Fibroblast of villous mesenchyme (primary cell): ENCODE results near the gene LMF1. TPM values are rescaled to one million over a fixed set of nuclear protein-coding genes. Genes with fewer than 3 reads are reported as not detected.
A peak's percentile ranks its signal among the peaks of the same experiment; 100 is the strongest.

ENCODE experiments used
- DNase-seq: peaks from one replicate; pipeline ENCODE4 v3.0.0-alpha.2; 2010; ENCODE audit warnings: low read depth
- H3K4me3 ChIP-seq: 2 replicates; pipeline ENCODE4 v1.5.1; 2011; ENCODE audit warnings: low read depth, mild to moderate bottlenecking, low read length
- CTCF ChIP-seq: IDR thresholded peaks from 2 replicates; pipeline ENCODE4 v1.5.1; 2012; ENCODE audit warnings: low read depth, mild to moderate bottlenecking, low read length; ENCODE audit not compliant: insufficient read depth
- total RNA-seq: library from RNA; depleted of rRNA; stranded (reverse); fragments of >200 nt; gene quantifications from 2 replicates; pipeline ENCODE4 v1.2.3, GENCODE V29; 2012

The LMF1 gene
- total RNA-seq, 1 donor = 13.0 TPM

GRCh38 chr16:969508-970385, 1.0 kb downstream of the LMF1 start:
- peak; percentile 16 for DNase-seq

GRCh38 chr16:968620-969019, 2.2 kb downstream of the LMF1 start:
- DNase-seq = no peak
- H3K4me3 ChIP-seq = no peak overlapping the region
- no peak for TF ChIP-seq CTCF

More at GRCh38 chr16:969508-970385, 1.0 kb downstream of the LMF1 start:
- H3K4me3 ChIP-seq = peak overlapping the region; percentile 76
- TF ChIP-seq CTCF = no peak

- TF ChIP-seq CTCF = no peak
- no peak for DNase-seq
Measured at GRCh38 chr16:967546-968295, 3.1 kb downstream of the LMF1 start.

GRCh38 chr16:967077-967541, 3.7 kb downstream of the LMF1 start:
- no peak for TF ChIP-seq CTCF
- H3K4me3 ChIP-seq = no peak overlapping the region
- DNase-seq = no peak

More at GRCh38 chr16:967546-968295, 3.1 kb downstream of the LMF1 start:
- H3K4me3 ChIP-seq = no peak overlapping the region

GRCh38 chr16:966505-966904, 4.3 kb downstream of the LMF1 start:
- no peak overlapping the region for H3K4me3 ChIP-seq
- no peak for TF ChIP-seq CTCF
- no peak for DNase-seq

- H3K4me3 ChIP-seq = no peak overlapping the region
- no peak for DNase-seq
- TF ChIP-seq CTCF = no peak
Measured at GRCh38 chr16:966035-966434, 4.7 kb downstream of the LMF1 start.
